Vagina (tissue), 2 donors: Measurements from ENCODE around the gene TMEM178B. TPM values are rescaled to one million over a fixed set of nuclear protein-coding genes. Genes with fewer than 3 reads are reported as not detected.

Experiments
- DNase-seq, 2 donors: peaks; one replicate each; pipeline ENCODE4 v3.0.0-alpha.2; 2017; ENCODE audit errors: extremely low spot score in 2 of 2
- H3K27ac ChIP-seq: fragments of 200-600 bp; sonication (generic); one replicate; pipeline ENCODE4 v1.5.1; 2019
- H3K27me3 ChIP-seq: fragments of 200-600 bp; sonication (generic); one replicate; pipeline ENCODE4 v1.5.1; 2019
- H3K36me3 ChIP-seq, 2 donors: fragments of 200-600 bp; sonication (generic); one replicate each; pipeline ENCODE4 v1.5.1; 2017 to 2019
- H3K4me1 ChIP-seq: fragments of 200-600 bp; sonication (generic); one replicate; pipeline ENCODE4 v1.5.1; 2019
- H3K4me3 ChIP-seq, 2 donors: fragments of 200-600 bp; sonication (generic); 1 replicate in 1 of 2; 2 replicates in 1 of 2; pipeline ENCODE4 v1.5.1; 2016 to 2019
- H3K9me3 ChIP-seq: fragments of 200-600 bp; sonication (generic); one replicate; pipeline ENCODE4 v1.5.1; 2019
- POLR2A ChIP-seq, 2 donors: fragments of 450-650 bp; IDR thresholded peaks; one replicate each; pipeline ENCODE4 v1.6.1; 2017; ENCODE audit warnings: antibody characterized with exemption in 2 of 2, mild to moderate bottlenecking in 2 of 2, moderate library complexity in 2 of 2
- POLR2AphosphoS5 ChIP-seq, 2 donors: sonication (generic); formaldehyde crosslinking; IDR thresholded peaks; one replicate each; pipeline ENCODE4 v1.9.0; 2017; ENCODE audit warnings: antibody characterized with exemption in 2 of 2, mild to moderate bottlenecking in 2 of 2, low read depth in 1 of 2; ENCODE audit not compliant: insufficient read depth in 1 of 2
- intact Hi-C: fragments of 100-400 bp; cut with DNase I; formaldehyde crosslinking; loops from one replicate; pipeline ENCODE4 v1.15.1; 2023
- total RNA-seq: library from RNA; depleted of rRNA; stranded (reverse); fragments of >200 nt; gene quantifications from one replicate; pipeline ENCODE4 v1.2.3, GENCODE V29; 2016
- TF ChIP-seq, protein P1 (sequence below), 3 experiments: fragments of 450-650 bp in 2 of 3; fragments of 200-600 bp in 1 of 3; sonication (generic) in 1 of 3; IDR thresholded peaks; one replicate each; pipeline ENCODE4 v1.5.1; 2017 to 2019; ENCODE audit warnings: antibody characterized with exemption in 3 of 3, mild to moderate bottlenecking in 2 of 3, moderate library complexity in 2 of 3

TMEM178B gene
- total RNA-seq, 1 donor from 2014 or later = 1.2 TPM

- TF ChIP-seq POLR2AphosphoS5 (IDR thresholded peaks at IDR 0.05; ENCODE audit: insufficient read depth in 1 of 2, low read depth in 1 of 2) (no peak), POLR2A (IDR thresholded peaks at IDR 0.05) (no peak)
- TF ChIP-seq, protein P1, sequence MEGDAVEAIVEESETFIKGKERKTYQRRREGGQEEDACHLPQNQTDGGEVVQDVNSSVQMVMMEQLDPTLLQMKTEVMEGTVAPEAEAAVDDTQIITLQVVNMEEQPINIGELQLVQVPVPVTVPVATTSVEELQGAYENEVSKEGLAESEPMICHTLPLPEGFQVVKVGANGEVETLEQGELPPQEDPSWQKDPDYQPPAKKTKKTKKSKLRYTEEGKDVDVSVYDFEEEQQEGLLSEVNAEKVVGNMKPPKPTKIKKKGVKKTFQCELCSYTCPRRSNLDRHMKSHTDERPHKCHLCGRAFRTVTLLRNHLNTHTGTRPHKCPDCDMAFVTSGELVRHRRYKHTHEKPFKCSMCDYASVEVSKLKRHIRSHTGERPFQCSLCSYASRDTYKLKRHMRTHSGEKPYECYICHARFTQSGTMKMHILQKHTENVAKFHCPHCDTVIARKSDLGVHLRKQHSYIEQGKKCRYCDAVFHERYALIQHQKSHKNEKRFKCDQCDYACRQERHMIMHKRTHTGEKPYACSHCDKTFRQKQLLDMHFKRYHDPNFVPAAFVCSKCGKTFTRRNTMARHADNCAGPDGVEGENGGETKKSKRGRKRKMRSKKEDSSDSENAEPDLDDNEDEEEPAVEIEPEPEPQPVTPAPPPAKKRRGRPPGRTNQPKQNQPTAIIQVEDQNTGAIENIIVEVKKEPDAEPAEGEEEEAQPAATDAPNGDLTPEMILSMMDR (IDR thresholded peaks at IDR 0.05) = no peak
- Histone ChIP-seq H3K36me3 (no peaks in the 10 kb centered on the region), H3K4me1 (no peaks in the 10 kb centered on the region), H3K27me3 (no peaks in the 10 kb centered on the region), H3K9me3 (no peaks in the 10 kb centered on the region), H3K4me3 (no peak overlapping the region), H3K27ac (no peak overlapping the region)
- intact Hi-C loops = no loop called here
- DNase-seq = no peak
Measured at GRCh38 chr7:141220263-141220880, 146.5 kb downstream of the TMEM178B start.

DNA sequence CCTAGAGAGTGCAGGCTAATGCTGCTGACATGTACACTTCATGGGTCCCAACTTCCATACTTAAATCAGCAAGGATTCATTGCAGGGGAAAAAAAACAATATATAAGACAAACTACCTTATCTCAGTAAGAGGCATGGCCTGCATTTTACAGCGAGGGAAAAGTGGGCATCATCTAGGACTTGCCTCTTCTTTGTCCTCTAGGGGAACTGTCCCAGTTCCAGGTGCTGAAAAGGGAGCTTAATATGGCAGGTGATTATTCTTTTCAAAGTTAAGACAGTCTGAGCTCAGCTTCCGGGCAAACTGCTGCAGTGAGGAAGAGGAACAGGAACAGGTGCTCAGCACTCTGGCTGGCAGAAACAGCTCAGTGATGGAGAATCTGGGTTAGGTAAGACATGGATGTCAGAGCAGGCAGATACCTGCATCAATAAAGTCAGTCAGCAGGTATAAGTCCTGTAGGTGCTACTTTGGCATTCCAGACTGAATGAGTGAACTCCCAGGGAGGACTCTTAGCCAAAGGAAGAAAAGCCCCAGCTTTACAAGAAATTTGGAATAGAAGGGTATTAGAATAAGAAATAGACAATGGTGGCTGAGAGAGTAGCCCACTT is 147.2 kb downstream of the TMEM178B start:
- no peak for DNase-seq
- no peaks in the 10 kb centered on the region for H3K4me1 ChIP-seq
- TF ChIP-seq POLR2AphosphoS5 (IDR thresholded peaks at IDR 0.05; ENCODE audit: insufficient read depth in 1 of 2, low read depth in 1 of 2) (no peak), POLR2A (IDR thresholded peaks at IDR 0.05) (no peak)
- TF ChIP-seq, protein P1 (IDR thresholded peaks at IDR 0.05) = no peak
- intact Hi-C loops = no loop called here
- H3K27me3 ChIP-seq = no peaks in the 10 kb centered on the region
- H3K4me3 ChIP-seq = no peak overlapping the region
- no peaks in the 10 kb centered on the region for H3K9me3 ChIP-seq
- no peaks in the 10 kb centered on the region for H3K36me3 ChIP-seq
- H3K27ac ChIP-seq = no peak overlapping the region

GRCh38 chr7:141225916-141226618 is 152.2 kb downstream of the TMEM178B start:
- Histone ChIP-seq H3K36me3 (no peaks in the 10 kb centered on the region), H3K27me3 (no peaks in the 10 kb centered on the region), H3K27ac (no peak overlapping the region), H3K4me3 (no peak overlapping the region), H3K9me3 (no peaks in the 10 kb centered on the region), H3K4me1 (no peaks in the 10 kb centered on the region)
- DNase-seq = no peak
- intact Hi-C loops = no loop called here
- TF ChIP-seq POLR2A (IDR thresholded peaks at IDR 0.05) (no peak), POLR2AphosphoS5 (IDR thresholded peaks at IDR 0.05; ENCODE audit: insufficient read depth in 1 of 2, low read depth in 1 of 2) (no peak)
- TF ChIP-seq, protein P1 (IDR thresholded peaks at IDR 0.05) = no peak

DNA sequence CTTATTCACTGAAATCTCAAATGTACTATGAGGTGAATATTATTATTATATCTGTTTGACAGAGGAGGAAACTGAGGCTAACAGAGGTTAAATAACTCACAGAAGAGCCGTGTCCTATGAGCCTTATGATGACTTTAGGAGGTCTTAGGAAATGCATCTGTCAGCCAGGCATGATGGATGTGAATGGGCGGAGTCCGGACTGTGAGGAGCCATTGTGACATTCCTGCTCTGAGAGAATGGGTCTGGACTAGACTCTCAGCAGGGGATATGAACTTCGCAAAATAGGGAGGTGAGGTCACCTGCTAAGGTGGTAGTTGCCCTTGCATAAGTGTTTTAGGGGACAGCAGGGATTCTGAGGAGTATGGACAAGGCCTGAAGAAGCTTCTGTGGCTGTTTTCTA is 153.6 kb downstream of the TMEM178B start:
- Histone ChIP-seq H3K4me1 (no peaks in the 10 kb centered on the region), H3K27me3 (no peaks in the 10 kb centered on the region), H3K4me3 (no peak overlapping the region), H3K9me3 (no peaks in the 10 kb centered on the region), H3K27ac (no peak overlapping the region), H3K36me3 (no peaks in the 10 kb centered on the region)
- intact Hi-C loops = no loop called here
- no peak for DNase-seq
- TF ChIP-seq, protein P1 (IDR thresholded peaks at IDR 0.05) = no peak
- TF ChIP-seq POLR2A (IDR thresholded peaks at IDR 0.05) (no peak), POLR2AphosphoS5 (IDR thresholded peaks at IDR 0.05; ENCODE audit: insufficient read depth in 1 of 2, low read depth in 1 of 2) (no peak)

DNA sequence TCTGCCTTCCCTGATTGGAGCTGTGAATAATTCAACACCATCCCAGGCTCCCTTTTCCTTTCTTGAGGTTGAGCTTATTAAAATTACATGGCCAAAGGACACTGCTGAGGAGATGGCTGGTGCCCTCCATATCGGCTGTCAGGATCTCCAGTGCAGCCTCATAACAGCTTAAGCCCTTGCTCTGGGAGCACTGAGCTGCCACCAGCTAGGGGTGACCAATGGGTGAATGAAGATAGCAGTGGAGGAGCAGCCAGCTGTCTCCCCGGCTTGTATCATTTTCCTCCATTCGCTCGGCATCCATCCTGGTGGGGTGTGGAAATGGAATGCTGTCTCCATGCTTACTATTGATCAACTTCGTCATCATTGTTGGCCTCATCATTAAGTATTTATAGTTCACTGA is 154.6 kb downstream of the TMEM178B start:
- intact Hi-C loops = no loop called here
- Histone ChIP-seq H3K9me3 (no peaks in the 10 kb centered on the region), H3K4me3 (no peak overlapping the region), H3K4me1 (no peaks in the 10 kb centered on the region), H3K36me3 (no peaks in the 10 kb centered on the region), H3K27ac (no peak overlapping the region), H3K27me3 (no peaks in the 10 kb centered on the region)
- no peak for TF ChIP-seq POLR2AphosphoS5 (IDR thresholded peaks at IDR 0.05; ENCODE audit: insufficient read depth in 1 of 2, low read depth in 1 of 2)
- TF ChIP-seq, protein P1 (IDR thresholded peaks at IDR 0.05) = no peak
- no peak for TF ChIP-seq POLR2A (IDR thresholded peaks at IDR 0.05)
- no peak for DNase-seq
